OCI-LY3 (cell line): Measurements from ENCODE around the gene LETM1.

Experiments used
- H2AFZ ChIP-seq: fragments of 200-600, 300-600 bp; shearing (Covaris generic); 2 replicates; pipeline ENCODE4 v1.6.0; 2014; ENCODE audit warnings: antibody characterized with exemption, low read depth, low read length
- H3K27ac ChIP-seq: fragments of 200-600, 300-600 bp; sonication (generic); 2 replicates; pipeline ENCODE4 v1.5.1; 2014; ENCODE audit warnings: mild to moderate bottlenecking, low read length, moderate library complexity, mixed read lengths
- H3K27me3 ChIP-seq: fragments of 200-600, 300-600 bp; sonication (generic); 2 replicates; pipeline ENCODE4 v1.6.1; 2014; ENCODE audit warnings: low read depth, low read length, mixed read lengths
- H3K36me3 ChIP-seq: fragments of 200-600, 300-600 bp; sonication (generic); replicated peaks from 2 replicates; pipeline ENCODE3; 2014; ENCODE audit warnings: low read depth, low read length, mixed read lengths
- H3K4me1 ChIP-seq: fragments of 300-600, 200-600 bp; sonication (generic); 2 replicates; pipeline ENCODE4 v1.6.1; 2014; ENCODE audit warnings: low read length, mixed read lengths
- H3K4me2 ChIP-seq: fragments of 200-600, 300-600 bp; sonication (generic); 2 replicates; pipeline ENCODE4 v1.6.1; 2014; ENCODE audit warnings: low read length, mixed read lengths
- H3K4me3 ChIP-seq: fragments of 300-600, 200-600 bp; sonication (generic); 2 replicates; pipeline ENCODE4 v1.5.1; 2014; ENCODE audit warnings: antibody characterized with exemption, mild to moderate bottlenecking, low read length, moderate library complexity
- H3K79me2 ChIP-seq: fragments of 300-600, 200-600 bp; shearing (Covaris generic); 2 replicates; pipeline ENCODE4 v1.6.1; 2014; ENCODE audit warnings: mild to moderate bottlenecking, low read length, mixed read lengths
- H3K9ac ChIP-seq: fragments of 300-600, 200-600 bp; shearing (Covaris generic); 2 replicates; pipeline ENCODE4 v1.6.0; 2014; ENCODE audit warnings: mild to moderate bottlenecking, low read length, moderate library complexity
- H3K9me3 ChIP-seq: fragments of 200-600, 300-600 bp; shearing (Covaris generic); 2 replicates; pipeline ENCODE4 v1.6.1; 2014; ENCODE audit warnings: low read length, mixed read lengths; ENCODE audit not compliant: insufficient read depth
- H4K20me1 ChIP-seq: fragments of 200-600, 300-600 bp; sonication (generic); 2 replicates; pipeline ENCODE4 v1.6.1; 2016; ENCODE audit warnings: low read length, mixed read lengths; ENCODE audit not compliant: insufficient read depth
- EZH2phosphoT487 ChIP-seq: fragments of 200-600 bp; shearing (Covaris generic); IDR thresholded peaks from 2 replicates; pipeline ENCODE4 v1.6.1; 2018; ENCODE audit warnings: antibody characterized with exemption, mixed run types, low read depth
- TF ChIP-seq, protein P1 (sequence below): fragments of 200-600, 300-600 bp; sonication (generic); IDR thresholded peaks from 2 replicates; pipeline ENCODE4 v1.5.1; 2014; ENCODE audit warnings: antibody characterized with exemption, low read length, low read depth

The LETM1 gene

GRCh38 chr4:1873776-1874175 is 17.8 kb upstream of the LETM1 start:
- Histone ChIP-seq H3K9ac (0 out of 2 replicates have a peak overlapping the region, but pooled peaks have one; percentile 13), H3K4me2 (peak overlapping the region; percentile 83), H3K27ac (0 out of 2 replicates have a peak overlapping the region, but pooled peaks have one; percentile 3), H3K27me3 (no peaks in the 10 kb centered on the region; the same call in 1 of the 2 replicates), H3K4me3 (peak overlapping the region; percentile 90; the same call in 1 of the 2 replicates), H3K36me3 (peaks cover 16% of the 10 kb centered on the region), H3K79me2 (peaks cover 82% of the 10 kb centered on the region), H2AFZ (no peak overlapping the region), H3K4me1 (peaks cover 26% of the 10 kb centered on the region), H3K9me3 (no peaks in the 10 kb centered on the region), H4K20me1 (peaks cover 55% of the 10 kb centered on the region)
- TF ChIP-seq EZH2phosphoT487: no peak
- TF ChIP-seq, protein P1, sequence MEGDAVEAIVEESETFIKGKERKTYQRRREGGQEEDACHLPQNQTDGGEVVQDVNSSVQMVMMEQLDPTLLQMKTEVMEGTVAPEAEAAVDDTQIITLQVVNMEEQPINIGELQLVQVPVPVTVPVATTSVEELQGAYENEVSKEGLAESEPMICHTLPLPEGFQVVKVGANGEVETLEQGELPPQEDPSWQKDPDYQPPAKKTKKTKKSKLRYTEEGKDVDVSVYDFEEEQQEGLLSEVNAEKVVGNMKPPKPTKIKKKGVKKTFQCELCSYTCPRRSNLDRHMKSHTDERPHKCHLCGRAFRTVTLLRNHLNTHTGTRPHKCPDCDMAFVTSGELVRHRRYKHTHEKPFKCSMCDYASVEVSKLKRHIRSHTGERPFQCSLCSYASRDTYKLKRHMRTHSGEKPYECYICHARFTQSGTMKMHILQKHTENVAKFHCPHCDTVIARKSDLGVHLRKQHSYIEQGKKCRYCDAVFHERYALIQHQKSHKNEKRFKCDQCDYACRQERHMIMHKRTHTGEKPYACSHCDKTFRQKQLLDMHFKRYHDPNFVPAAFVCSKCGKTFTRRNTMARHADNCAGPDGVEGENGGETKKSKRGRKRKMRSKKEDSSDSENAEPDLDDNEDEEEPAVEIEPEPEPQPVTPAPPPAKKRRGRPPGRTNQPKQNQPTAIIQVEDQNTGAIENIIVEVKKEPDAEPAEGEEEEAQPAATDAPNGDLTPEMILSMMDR: no peak

DNA sequence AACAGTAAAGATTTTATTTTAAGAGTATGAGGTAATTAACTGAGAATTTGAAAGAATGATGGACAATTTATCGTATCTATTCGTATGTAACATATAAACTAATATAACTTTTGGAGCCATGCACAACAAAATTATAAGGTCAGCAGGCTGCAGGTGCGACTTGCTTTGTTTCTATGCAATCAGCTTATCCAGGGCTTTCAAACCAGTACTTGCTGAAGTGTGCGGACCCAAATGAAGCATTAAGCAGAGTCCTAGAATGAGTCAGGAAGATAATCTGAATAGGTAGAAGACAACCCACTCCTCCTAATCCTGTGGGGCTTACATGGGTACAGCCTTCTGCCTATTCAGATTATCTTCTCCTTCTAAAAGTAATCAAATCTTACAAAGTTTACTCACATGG is 17.3 kb upstream of the LETM1 start:
- Histone ChIP-seq H2AFZ (no peak overlapping the region), H3K27ac (peak overlapping the region; percentile 56), H3K9me3 (no peaks in the 10 kb centered on the region), H3K36me3 (peaks cover 14% of the 10 kb centered on the region), H3K4me3 (peak overlapping the region; percentile 90), H3K79me2 (peaks cover 77% of the 10 kb centered on the region), H3K27me3 (no peaks in the 10 kb centered on the region; the same call in 1 of the 2 replicates), H4K20me1 (peaks cover 50% of the 10 kb centered on the region), H3K4me2 (peak overlapping the region; percentile 83), H3K9ac (peak overlapping the region; percentile 96), H3K4me1 (peaks cover 26% of the 10 kb centered on the region)
- TF ChIP-seq, protein P1: no peak
- no peak for TF ChIP-seq EZH2phosphoT487

GRCh38 chr4:1872870-1873269 is 16.9 kb upstream of the LETM1 start:
- peak overlapping the region; percentile 83 for H3K4me2 ChIP-seq
- no peak overlapping the region for H2AFZ ChIP-seq
- TF ChIP-seq EZH2phosphoT487: no peak
- TF ChIP-seq, protein P1: no peak
- H3K79me2 ChIP-seq: peaks cover 73% of the 10 kb centered on the region
- H3K27me3 ChIP-seq: no peaks in the 10 kb centered on the region; the same call in 1 of the 2 replicates
- peaks cover 13% of the 10 kb centered on the region for H3K36me3 ChIP-seq
- peaks cover 49% of the 10 kb centered on the region for H4K20me1 ChIP-seq
- peaks cover 28% of the 10 kb centered on the region for H3K4me1 ChIP-seq
- peak overlapping the region; percentile 96 for H3K9ac ChIP-seq
- peak overlapping the region; percentile 90 for H3K4me3 ChIP-seq
- no peaks in the 10 kb centered on the region for H3K9me3 ChIP-seq
- H3K27ac ChIP-seq: peak overlapping the region; percentile 56

- H4K20me1 ChIP-seq: peaks cover 36% of the 10 kb centered on the region
- H3K9me3 ChIP-seq: no peaks in the 10 kb centered on the region
- peaks cover 7% of the 10 kb centered on the region for H3K36me3 ChIP-seq
- peak overlapping the region; percentile 83 for H3K4me2 ChIP-seq
- peak overlapping the region; percentile 90 for H3K4me3 ChIP-seq
- TF ChIP-seq, protein P1: no peak
- no peak for TF ChIP-seq EZH2phosphoT487
- H3K9ac ChIP-seq: peak overlapping the region; percentile 96
- no peak overlapping the region for H2AFZ ChIP-seq
- H3K79me2 ChIP-seq: peaks cover 60% of the 10 kb centered on the region
- peaks cover 32% of the 10 kb centered on the region for H3K4me1 ChIP-seq
- peak overlapping the region; percentile 88 for H3K27ac ChIP-seq
- no peaks in the 10 kb centered on the region; the same call in 1 of the 2 replicates for H3K27me3 ChIP-seq
Measured at GRCh38 chr4:1871471-1872021, 15.6 kb upstream of the LETM1 start.
